Testis (tissue), 2 donors: ENCODE measurements around the gene FCN3.

Experiments
- CTCF ChIP-seq, 3 experiments: fragments of 450-650 bp in 2 of 3; fragments of 200-600 bp in 1 of 3; sonication (generic) in 1 of 3; IDR thresholded peaks; one replicate each; pipeline ENCODE4 v1.5.1; 2016 to 2019; ENCODE audit warnings: antibody characterized with exemption in 3 of 3, mild to moderate bottlenecking in 2 of 3, moderate library complexity in 1 of 3
- POLR2A ChIP-seq: fragments of 450-650 bp; IDR thresholded peaks from one replicate; pipeline ENCODE4 v1.6.1; 2017; ENCODE audit warnings: antibody characterized with exemption, mild to moderate bottlenecking, moderate library complexity

DNA sequence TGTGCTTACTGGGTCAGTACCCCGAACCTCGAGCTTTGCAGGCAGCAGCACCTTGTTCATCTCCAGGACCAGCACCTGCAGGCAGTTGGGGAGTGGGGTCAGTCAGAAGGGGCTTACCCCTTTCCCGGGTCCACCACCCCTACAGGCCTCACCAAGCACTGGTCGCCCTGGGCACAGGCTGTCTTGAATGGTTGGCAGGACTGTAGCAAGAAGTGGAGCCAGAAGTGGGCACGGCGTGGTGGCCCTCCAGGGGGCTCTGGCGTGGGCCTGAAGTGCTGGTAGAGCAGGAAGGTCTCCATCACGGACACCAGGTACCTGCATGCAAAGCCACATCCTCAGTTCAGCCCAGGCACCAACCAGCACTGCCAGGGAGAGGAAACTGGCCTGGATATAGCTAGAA, 13.1 kb downstream of the FCN3 start:
- no peak for TF ChIP-seq POLR2A
- no peak for TF ChIP-seq CTCF (IDR thresholded peaks at IDR 0.05)
